ENCODE data around the gene BBS9.

DNA sequence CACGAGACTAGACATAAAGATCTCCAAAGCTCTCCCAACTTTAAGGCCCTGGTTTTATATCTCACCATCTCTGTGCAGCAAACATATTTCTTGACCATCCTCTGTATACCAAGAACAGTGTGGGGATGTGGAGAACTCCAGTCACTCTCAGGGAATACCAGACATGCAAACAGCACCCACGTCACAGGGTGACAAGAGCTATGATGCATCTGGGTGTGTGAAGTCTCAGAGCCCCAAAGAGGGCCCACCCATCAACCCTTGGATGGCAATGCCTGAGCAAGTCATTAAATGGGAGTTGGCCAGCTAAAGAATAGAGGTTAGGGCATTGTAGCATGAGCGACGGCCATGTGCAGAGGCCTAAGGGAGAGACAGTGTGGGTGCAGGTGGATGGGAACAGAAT, 402.5 kb downstream of the BBS9 start:
- TF ChIP-seq, protein P1, sequence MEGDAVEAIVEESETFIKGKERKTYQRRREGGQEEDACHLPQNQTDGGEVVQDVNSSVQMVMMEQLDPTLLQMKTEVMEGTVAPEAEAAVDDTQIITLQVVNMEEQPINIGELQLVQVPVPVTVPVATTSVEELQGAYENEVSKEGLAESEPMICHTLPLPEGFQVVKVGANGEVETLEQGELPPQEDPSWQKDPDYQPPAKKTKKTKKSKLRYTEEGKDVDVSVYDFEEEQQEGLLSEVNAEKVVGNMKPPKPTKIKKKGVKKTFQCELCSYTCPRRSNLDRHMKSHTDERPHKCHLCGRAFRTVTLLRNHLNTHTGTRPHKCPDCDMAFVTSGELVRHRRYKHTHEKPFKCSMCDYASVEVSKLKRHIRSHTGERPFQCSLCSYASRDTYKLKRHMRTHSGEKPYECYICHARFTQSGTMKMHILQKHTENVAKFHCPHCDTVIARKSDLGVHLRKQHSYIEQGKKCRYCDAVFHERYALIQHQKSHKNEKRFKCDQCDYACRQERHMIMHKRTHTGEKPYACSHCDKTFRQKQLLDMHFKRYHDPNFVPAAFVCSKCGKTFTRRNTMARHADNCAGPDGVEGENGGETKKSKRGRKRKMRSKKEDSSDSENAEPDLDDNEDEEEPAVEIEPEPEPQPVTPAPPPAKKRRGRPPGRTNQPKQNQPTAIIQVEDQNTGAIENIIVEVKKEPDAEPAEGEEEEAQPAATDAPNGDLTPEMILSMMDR (IDR thresholded peaks at IDR 0.05) = no peak
- no peak for TF ChIP-seq POLR2A (IDR thresholded peaks at IDR 0.05)

Data from testis (tissue), 2 donors.